Renal pelvis (tissue), 4 donors: Measurements from ENCODE around the gene CBFA2T3. TPM values are rescaled to one million over a fixed set of nuclear protein-coding genes. Genes with fewer than 3 reads are reported as not detected.
"Not testable (repeated sequence)": the region's sequence is repeated elsewhere in the genome, so short reads cannot be mapped to it uniquely, and the experiment has no call there.

Experiments used
- DNase-seq: peaks from one replicate; pipeline ENCODE4 v3.0.0-alpha.2; 2013
- polyA plus RNA-seq, 3 donors: library from polyadenylated mRNA; unstranded; fragments of 120-200 nt; gene quantifications; one replicate each; pipeline ENCODE4 v1.2.1, GENCODE V29; 2013; ENCODE audit not compliant: insufficient read length in 3 of 3

The CBFA2T3 gene
- polyA plus RNA-seq, 3 donors, result 3.1 to 3.6 (median 3.5) TPM

- DNase-seq, result no peak
Measured at GRCh38 chr16:88923926-88924833, 52.8 kb downstream of the CBFA2T3 start.

GRCh38 chr16:88923450-88923849 is 53.6 kb downstream of the CBFA2T3 start:
- DNase-seq, result no peak

GRCh38 chr16:88922826-88923410 is 54.1 kb downstream of the CBFA2T3 start:
- no peak for DNase-seq

GRCh38 chr16:88922114-88922825 is 54.7 kb downstream of the CBFA2T3 start:
- DNase-seq, result no peak

- no peak for DNase-seq
Measured at GRCh38 chr16:88921591-88921990, 55.4 kb downstream of the CBFA2T3 start.

- no peak for DNase-seq
Measured at GRCh38 chr16:88920618-88921590, 56.1 kb downstream of the CBFA2T3 start.

- no peak for DNase-seq
Measured at GRCh38 chr16:88919936-88920335, 57.1 kb downstream of the CBFA2T3 start.

GRCh38 chr16:88918896-88919295 is 58.1 kb downstream of the CBFA2T3 start:
- DNase-seq, result not testable (repeated sequence)

GRCh38 chr16:88917915-88918627 is 58.9 kb downstream of the CBFA2T3 start:
- DNase-seq, result no peak

GRCh38 chr16:88917146-88917914 is 59.7 kb downstream of the CBFA2T3 start:
- DNase-seq, result peak; percentile 62

- DNase-seq, result no peak
Measured at GRCh38 chr16:88915639-88916327, 61.2 kb downstream of the CBFA2T3 start.

- no peak for DNase-seq
Measured at GRCh38 chr16:88914750-88915368, 62.1 kb downstream of the CBFA2T3 start.

- DNase-seq, result no peak
Measured at GRCh38 chr16:88913870-88914269, 63.1 kb downstream of the CBFA2T3 start.

GRCh38 chr16:88913001-88913612 is 63.9 kb downstream of the CBFA2T3 start:
- DNase-seq, result no peak

- DNase-seq, result no peak
Measured at GRCh38 chr16:88912556-88912955, 64.5 kb downstream of the CBFA2T3 start.

- no peak for DNase-seq
Measured at GRCh38 chr16:88911946-88912310, 65.1 kb downstream of the CBFA2T3 start.

GRCh38 chr16:88911136-88911945 is 65.7 kb downstream of the CBFA2T3 start:
- DNase-seq, result no peak
